Glutamatergic neuron (in vitro differentiated cells): ENCODE measurements around the gene RHEBL1. TPM values are rescaled to one million over a fixed set of nuclear protein-coding genes. Genes with fewer than 3 reads are reported as not detected.

Experiments
- DNase-seq: peaks from one replicate; pipeline ENCODE4 v3.0.0; 2022
- H3K27ac Mint-ChIP-seq: one replicate; pipeline ENCODE4 v1.8.0; 2020; ENCODE audit warnings: mild to moderate bottlenecking, mixed read lengths, inconsistent platforms; ENCODE audit not compliant: unreplicated experiment
- H3K27me3 Mint-ChIP-seq: one replicate; pipeline ENCODE4 v1.8.0; 2020; ENCODE audit warnings: mild to moderate bottlenecking, moderate library complexity, mixed read lengths, inconsistent platforms; ENCODE audit not compliant: unreplicated experiment
- H3K36me3 Mint-ChIP-seq: one replicate; pipeline ENCODE4 v1.8.0; 2020; ENCODE audit warnings: mild to moderate bottlenecking, mixed read lengths, inconsistent platforms; ENCODE audit not compliant: unreplicated experiment
- H3K4me1 Mint-ChIP-seq: one replicate; pipeline ENCODE4 v1.8.0; 2020; ENCODE audit warnings: mild to moderate bottlenecking, low read depth, mixed read lengths, inconsistent platforms; ENCODE audit not compliant: unreplicated experiment
- H3K4me3 Mint-ChIP-seq: one replicate; pipeline ENCODE4 v1.8.0; 2020; ENCODE audit warnings: mild to moderate bottlenecking, mixed read lengths, inconsistent platforms; ENCODE audit not compliant: unreplicated experiment
- H3K9me3 Mint-ChIP-seq: one replicate; pipeline ENCODE4 v1.8.0; 2020; ENCODE audit warnings: mild to moderate bottlenecking, moderate library complexity, mixed read lengths, inconsistent platforms; ENCODE audit not compliant: unreplicated experiment
- CTCF ChIP-seq: fragments of 200-600 bp; sonication (generic); IDR thresholded peaks from one replicate; pipeline ENCODE4 v1.5.0; 2021; ENCODE audit not compliant: partially characterized antibody, unreplicated experiment
- total RNA-seq: library from RNA; stranded (reverse); fragmentation: NEBNext Ultra II Directional; extraction: Animal tissue kit (Norgen Biotek cat#: 25700); gene quantifications from one replicate; pipeline ENCODE4 v1.2.1, GENCODE V29; 2021; ENCODE audit not compliant: unreplicated experiment

Gene RHEBL1
- total RNA-seq, 1 donor from 2014 or later, result 2.3 TPM

GRCh38 chr12:49025463-49025862, 44.3 kb downstream of the RHEBL1 start:
- Mint-ChIP-seq H3K27me3 (peaks cover 3% of the 10 kb centered on the region), H3K27ac (peak overlapping the region; percentile 18), H3K4me3 (no peak overlapping the region), H3K4me1 (no peaks in the 10 kb centered on the region), H3K9me3 (peaks cover 4% of the 10 kb centered on the region), H3K36me3 (peaks cover 6% of the 10 kb centered on the region)
- DNase-seq, result no peak
- TF ChIP-seq CTCF, result no peak

- peaks cover 6% of the 10 kb centered on the region for H3K36me3 Mint-ChIP-seq
Measured at GRCh38 chr12:49024543-49024942, 45.2 kb downstream of the RHEBL1 start.

GRCh38 chr12:49023812-49024211, 46.0 kb downstream of the RHEBL1 start:
- Mint-ChIP-seq H3K4me1 (peaks cover 6% of the 10 kb centered on the region), H3K9me3 (peaks cover 3% of the 10 kb centered on the region), H3K27me3 (peaks cover 5% of the 10 kb centered on the region), H3K4me3 (no peak overlapping the region), H3K36me3 (peaks cover 6% of the 10 kb centered on the region), H3K27ac (no peak overlapping the region)
- no peak for DNase-seq
- no peak for TF ChIP-seq CTCF

More at GRCh38 chr12:49024543-49024942, 45.2 kb downstream of the RHEBL1 start:
- no peak overlapping the region for H3K4me3 Mint-ChIP-seq
- DNase-seq, result no peak
- H3K27ac Mint-ChIP-seq, result no peak overlapping the region
- H3K4me1 Mint-ChIP-seq, result peaks cover 4% of the 10 kb centered on the region
- H3K9me3 Mint-ChIP-seq, result peaks cover 3% of the 10 kb centered on the region
- peaks cover 3% of the 10 kb centered on the region for H3K27me3 Mint-ChIP-seq
- no peak for TF ChIP-seq CTCF

GRCh38 chr12:49022558-49023178, 47.1 kb downstream of the RHEBL1 start:
- H3K36me3 Mint-ChIP-seq, result peaks cover 6% of the 10 kb centered on the region
- H3K4me3 Mint-ChIP-seq, result peak overlapping the region; percentile 26
- no peak for DNase-seq
- peak overlapping the region; percentile 33 for H3K27ac Mint-ChIP-seq
- H3K4me1 Mint-ChIP-seq, result peaks cover 9% of the 10 kb centered on the region
- H3K27me3 Mint-ChIP-seq, result peaks cover 5% of the 10 kb centered on the region
- peaks cover 9% of the 10 kb centered on the region for H3K9me3 Mint-ChIP-seq
- no peak for TF ChIP-seq CTCF

GRCh38 chr12:49021292-49021915, 48.4 kb downstream of the RHEBL1 start:
- Mint-ChIP-seq H3K4me1 (peaks cover 10% of the 10 kb centered on the region), H3K36me3 (peaks cover 6% of the 10 kb centered on the region), H3K4me3 (no peak overlapping the region), H3K9me3 (peaks cover 7% of the 10 kb centered on the region), H3K27ac (peak overlapping the region; percentile 46), H3K27me3 (peaks cover 5% of the 10 kb centered on the region)
- no peak for DNase-seq
- TF ChIP-seq CTCF, result no peak
